ENCODE measurements around the gene PHF1. TPM values are rescaled to one million over a fixed set of nuclear protein-coding genes. Genes with fewer than 3 reads are reported as not detected.

Gene PHF1
- total and polyA plus RNA-seq, 2 of the 4 experiments (the other 2 are of a cell fraction) = 9.0 to 47.2 TPM

DNA sequence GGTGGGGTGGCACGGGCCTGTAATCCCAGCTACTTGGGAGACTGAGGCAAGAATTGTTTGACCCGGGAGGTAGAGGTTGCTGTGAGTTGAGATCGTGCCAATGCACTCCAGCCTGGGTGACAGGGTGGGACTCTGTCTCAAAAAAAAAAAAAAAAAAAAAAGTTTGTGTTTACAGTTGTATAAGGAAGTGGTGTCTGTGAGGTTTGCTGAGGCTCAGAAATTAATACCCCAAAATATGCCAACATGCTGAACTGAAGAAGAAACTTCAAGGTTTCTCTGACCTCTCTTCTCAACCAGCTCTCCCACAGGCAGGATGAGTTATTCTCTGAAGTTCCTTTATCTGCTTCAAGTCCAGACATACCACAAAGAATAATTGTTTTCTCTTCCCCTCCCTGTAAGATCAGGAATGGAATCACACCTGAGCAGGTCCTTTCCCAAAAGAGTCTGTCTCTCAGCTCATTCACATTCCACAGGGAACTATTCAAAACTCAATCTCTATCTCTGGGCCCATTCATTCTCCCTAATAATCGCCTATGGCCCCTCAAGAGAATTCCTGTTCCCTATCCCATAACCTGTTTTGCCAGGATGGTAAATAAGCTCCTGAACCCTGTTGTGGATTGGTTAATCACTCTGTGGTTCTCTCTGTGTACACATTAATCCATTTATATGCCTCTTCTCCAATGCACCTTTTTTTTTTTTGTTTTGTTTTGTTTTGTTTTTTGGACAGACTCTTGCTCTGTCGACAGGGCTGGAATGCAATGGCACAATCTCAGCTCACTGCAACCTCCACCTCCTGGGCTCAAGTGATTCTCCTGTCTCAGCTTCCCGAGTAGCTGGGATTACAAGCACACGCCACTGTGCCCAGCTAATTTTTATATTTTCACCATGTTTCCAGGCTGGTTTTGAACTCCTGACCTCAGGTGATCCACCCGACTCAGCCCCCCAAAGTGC lies 36.6 kb upstream of the PHF1 start:
- Histone ChIP-seq H2AFZ (replicated peaks; ENCODE audit: low read length, poor library complexity) (no peak overlapping the region), H3K9me3 (ENCODE audit: control insufficient read depth, insufficient read depth, low read length) (no peaks in the 10 kb centered on the region), H3K56ac (ENCODE audit: extremely low read depth, insufficient read depth, low read length) (no peak overlapping the region), H3K4me3 (ENCODE audit: insufficient read depth, low read depth, low read length) (no peak overlapping the region), H3K4ac (ENCODE audit: low read depth, low read length) (no peak overlapping the region), H3K14ac (replicated peaks; ENCODE audit: low read depth, low read length) (no peak overlapping the region), H3K4me2 (ENCODE audit: low read depth, low read length) (no peak overlapping the region), H3K23ac (ENCODE audit: low read depth, low read length) (no peak overlapping the region), H4K20me1 (ENCODE audit: insufficient read depth, low read length) (no peaks in the 10 kb centered on the region), H4K8ac (ENCODE audit: low read depth in 2 of 2, low read length in 2 of 2) (no peak overlapping the region), H3K36me3 (ENCODE audit: control insufficient read depth, insufficient read depth, low read length) (no peaks in the 10 kb centered on the region), H4K91ac (ENCODE audit: insufficient read depth, low read depth, low read length) (no peak overlapping the region), H2BK120ac (ENCODE audit: low read depth, low read length) (no peak overlapping the region), H2BK15ac (ENCODE audit: low read depth, low read length) (no peak overlapping the region), H3K4me1 (ENCODE audit: control insufficient read depth, insufficient read depth, low read length) (no peaks in the 10 kb centered on the region), H3K79me1 (ENCODE audit: low read depth in 1 of 2, low read length in 2 of 2) (no peaks in the 10 kb centered on the region), H2BK5ac (ENCODE audit: low read depth, low read length, poor library complexity, severe bottlenecking) (no peak overlapping the region), H3K9ac (ENCODE audit: low read depth, low read length) (no peak overlapping the region), H4K5ac (ENCODE audit: low read depth, low read length) (no peak overlapping the region), H3K9me1 (ENCODE audit: insufficient read depth, low read length) (no peaks in the 10 kb centered on the region), H3K27ac (ENCODE audit: insufficient read depth, low read length) (no peak overlapping the region), H2BK20ac (ENCODE audit: low read depth, low read length) (no peak overlapping the region), H2AK5ac (ENCODE audit: low read depth, low read length) (no peak overlapping the region), H3K27me3 (ENCODE audit: control insufficient read depth, insufficient read depth, low read length) (peaks cover 2% of the 10 kb centered on the region; the same call in 1 of the 2 replicates), H3K18ac (ENCODE audit: low read depth, low read length) (no peak overlapping the region), H2AK9ac (replicated peaks; ENCODE audit: low read depth, low read length, poor library complexity) (no peak overlapping the region)
- WGBS, 2 experiments (ENCODE audit: extremely low coverage in 2 of 2, insufficient read length in 1 of 2) = 79% methylated on average over 2 of the region's 8 CpGs; no CpG with 5 or more reads in 1 of the 2 experiments
- ChIA-PET CTCF (interaction anchor here (0.9 to 1.2 kb wide), 2 partner anchors 10 to 75 kb away, joined by 3 read pairs; no protein-coding TSS in a partner anchor), POLR2A (ENCODE audit: unreplicated experiment) (interaction anchor here (0.6 kb wide), 1 partner anchor 15 kb away, joined by 3 read pairs; no protein-coding TSS in a partner anchor)
- DNase-seq (no peak), ATAC-seq (ENCODE audit: low read depth) (no peak; the same call in 1 of the 2 replicates)
- in situ Hi-C loops (cut with MboI; ENCODE audit: low sequenced_read_pairs) (no loop called here), dilution Hi-C loops (cut with HindIII; ENCODE audit: low sequenced_read_pairs, unreplicated experiment) (no loop called here), intact Hi-C loops (cut with micrococcal nuclease) (no loop called here)
- no TSS peak for BruUV-seq (replicated peaks)
- TF ChIP-seq RCOR1 (IDR thresholded peaks at IDR 0.05; ENCODE audit: insufficient replicate concordance, low read length) = no peak
- TF ChIP-seq, protein P1, sequence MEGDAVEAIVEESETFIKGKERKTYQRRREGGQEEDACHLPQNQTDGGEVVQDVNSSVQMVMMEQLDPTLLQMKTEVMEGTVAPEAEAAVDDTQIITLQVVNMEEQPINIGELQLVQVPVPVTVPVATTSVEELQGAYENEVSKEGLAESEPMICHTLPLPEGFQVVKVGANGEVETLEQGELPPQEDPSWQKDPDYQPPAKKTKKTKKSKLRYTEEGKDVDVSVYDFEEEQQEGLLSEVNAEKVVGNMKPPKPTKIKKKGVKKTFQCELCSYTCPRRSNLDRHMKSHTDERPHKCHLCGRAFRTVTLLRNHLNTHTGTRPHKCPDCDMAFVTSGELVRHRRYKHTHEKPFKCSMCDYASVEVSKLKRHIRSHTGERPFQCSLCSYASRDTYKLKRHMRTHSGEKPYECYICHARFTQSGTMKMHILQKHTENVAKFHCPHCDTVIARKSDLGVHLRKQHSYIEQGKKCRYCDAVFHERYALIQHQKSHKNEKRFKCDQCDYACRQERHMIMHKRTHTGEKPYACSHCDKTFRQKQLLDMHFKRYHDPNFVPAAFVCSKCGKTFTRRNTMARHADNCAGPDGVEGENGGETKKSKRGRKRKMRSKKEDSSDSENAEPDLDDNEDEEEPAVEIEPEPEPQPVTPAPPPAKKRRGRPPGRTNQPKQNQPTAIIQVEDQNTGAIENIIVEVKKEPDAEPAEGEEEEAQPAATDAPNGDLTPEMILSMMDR (conservative IDR thresholded peaks at IDR 0.05; ENCODE audit: low read depth, low read length) = no peak
- TF ChIP-seq FOS (IDR thresholded peaks at IDR 0.05; ENCODE audit: low read depth, low read length) = no peak
- TF ChIP-seq MAZ (IDR thresholded peaks at IDR 0.05; ENCODE audit: borderline replicate concordance, low read depth, low read length) = no peak
- no peak for TF ChIP-seq BHLHE40 (IDR thresholded peaks at IDR 0.05; ENCODE audit: low read depth, low read length)
- no peak for TF ChIP-seq RAD21 (IDR thresholded peaks at IDR 0.05; ENCODE audit: low read length)
- TF ChIP-seq, protein P2, sequence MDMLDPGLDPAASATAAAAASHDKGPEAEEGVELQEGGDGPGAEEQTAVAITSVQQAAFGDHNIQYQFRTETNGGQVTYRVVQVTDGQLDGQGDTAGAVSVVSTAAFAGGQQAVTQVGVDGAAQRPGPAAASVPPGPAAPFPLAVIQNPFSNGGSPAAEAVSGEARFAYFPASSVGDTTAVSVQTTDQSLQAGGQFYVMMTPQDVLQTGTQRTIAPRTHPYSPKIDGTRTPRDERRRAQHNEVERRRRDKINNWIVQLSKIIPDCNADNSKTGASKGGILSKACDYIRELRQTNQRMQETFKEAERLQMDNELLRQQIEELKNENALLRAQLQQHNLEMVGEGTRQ (IDR thresholded peaks at IDR 0.05; ENCODE audit: low read depth, low read length) = no peak
